NCI-H2107 treated with DMSO at 0.1 percent for 48 hours (cell line): ENCODE results near the gene TFAP2E.
"Not testable (repeated sequence)": the region's sequence is repeated elsewhere in the genome, so short reads cannot be mapped to it uniquely, and the experiment has no call there.

ENCODE experiments used
- DNase-seq: peaks from one replicate; lab custom pipeline; 2025; ENCODE audit not compliant: unreplicated experiment; lab: John Stamatoyannopoulos, UW

Gene TFAP2E

DNA sequence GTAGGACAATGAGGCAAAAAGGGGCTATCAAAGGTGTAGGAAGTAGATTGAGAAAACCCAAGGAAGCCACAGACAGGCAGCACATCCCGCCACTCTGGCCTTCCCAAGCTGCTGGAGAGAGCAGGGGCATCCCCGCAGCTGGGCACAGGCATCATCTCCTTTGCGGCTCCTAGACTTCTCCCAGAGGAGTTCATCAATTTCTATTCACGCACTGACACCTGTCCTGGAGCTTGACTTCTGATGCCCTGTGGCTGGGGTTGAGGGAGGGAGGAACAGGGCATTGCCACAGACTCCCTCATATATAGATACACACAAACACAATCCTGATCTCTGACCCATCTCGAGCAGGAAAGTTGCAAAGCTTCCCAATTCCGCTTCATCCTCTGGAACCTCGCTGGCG, 1.9 kb upstream of the TFAP2E start:
- no peak for DNase-seq

DNA sequence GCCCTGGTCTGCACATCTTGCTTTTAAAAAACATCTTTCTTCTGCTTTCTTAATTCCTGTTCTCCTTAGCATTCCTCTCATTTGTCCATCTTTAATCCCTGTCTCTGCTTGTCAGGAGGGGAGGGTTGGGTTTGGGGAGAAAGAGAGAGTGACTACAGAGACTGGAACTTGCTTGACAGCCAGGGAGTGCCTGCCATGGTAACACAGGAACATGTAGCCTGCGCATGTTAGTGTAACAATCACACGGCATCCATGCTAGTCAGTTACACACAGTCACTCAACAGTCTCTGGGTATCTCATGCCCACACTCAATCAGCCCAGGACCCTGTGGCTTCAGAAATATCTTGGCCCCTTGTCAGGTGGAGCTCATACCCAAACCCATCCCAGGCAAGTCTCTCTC, 818 bp upstream of the TFAP2E start:
- DNase-seq, result no peak

DNA sequence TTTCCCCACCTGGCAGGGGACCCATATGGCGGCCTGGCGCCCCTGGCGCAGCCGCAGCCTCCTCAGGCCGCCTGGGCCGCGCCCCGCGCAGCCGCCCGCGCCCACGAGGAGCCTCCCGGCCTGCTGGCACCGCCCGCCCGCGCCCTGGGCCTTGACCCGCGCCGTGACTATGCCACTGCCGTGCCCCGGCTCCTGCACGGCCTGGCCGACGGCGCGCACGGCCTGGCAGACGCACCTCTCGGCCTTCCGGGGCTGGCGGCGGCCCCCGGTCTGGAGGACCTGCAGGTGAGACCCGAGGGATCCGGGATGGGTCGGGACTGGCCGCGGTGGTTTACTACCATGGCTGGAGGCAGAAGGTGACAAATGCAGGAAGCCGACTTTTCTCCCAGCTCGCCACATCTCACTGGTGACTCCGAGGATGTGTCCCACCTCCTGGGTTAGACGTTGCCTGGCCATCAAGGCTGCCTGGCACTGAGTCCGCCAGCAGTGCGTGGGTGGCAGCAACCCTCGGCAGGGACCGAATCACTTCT, 1.1 kb downstream of the TFAP2E start:
- no peak for DNase-seq

DNA sequence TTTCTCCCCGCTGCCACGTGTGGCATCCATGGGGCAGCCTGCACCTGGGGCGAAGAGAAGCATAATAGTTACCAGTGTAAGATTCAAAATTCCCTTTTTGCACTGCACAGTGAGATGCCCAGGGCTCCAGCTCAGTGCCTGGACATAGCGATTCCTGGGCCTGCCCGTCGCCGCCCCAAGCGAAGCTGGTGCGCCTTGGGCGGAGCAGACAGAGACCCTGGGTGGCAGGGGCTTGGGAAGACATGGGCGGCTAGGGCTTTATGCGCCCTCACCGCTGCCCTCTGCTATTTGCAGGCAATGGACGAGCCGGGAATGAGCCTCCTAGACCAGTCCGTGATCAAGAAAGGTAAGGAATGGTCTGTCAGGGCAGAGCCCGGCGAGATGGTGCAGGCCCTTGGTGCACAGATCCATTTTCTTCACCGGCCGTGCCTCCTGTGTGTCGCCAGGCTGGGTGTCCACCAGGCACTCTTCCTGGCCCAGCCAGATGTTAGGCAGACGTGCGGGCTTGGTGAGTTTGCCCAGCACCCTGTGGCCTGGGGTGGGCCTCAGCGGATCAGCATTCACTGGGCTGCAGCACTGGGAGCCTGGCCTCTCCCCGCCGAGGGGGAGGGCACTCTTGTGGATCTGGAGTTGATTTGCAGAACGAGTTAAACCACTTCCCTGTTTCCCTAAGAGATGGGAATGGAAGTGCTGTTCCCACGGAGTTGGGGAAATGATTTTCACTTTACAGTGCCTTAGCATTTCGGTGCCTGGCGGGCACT, 1.7 kb downstream of the TFAP2E start:
- DNase-seq, result no peak

DNA sequence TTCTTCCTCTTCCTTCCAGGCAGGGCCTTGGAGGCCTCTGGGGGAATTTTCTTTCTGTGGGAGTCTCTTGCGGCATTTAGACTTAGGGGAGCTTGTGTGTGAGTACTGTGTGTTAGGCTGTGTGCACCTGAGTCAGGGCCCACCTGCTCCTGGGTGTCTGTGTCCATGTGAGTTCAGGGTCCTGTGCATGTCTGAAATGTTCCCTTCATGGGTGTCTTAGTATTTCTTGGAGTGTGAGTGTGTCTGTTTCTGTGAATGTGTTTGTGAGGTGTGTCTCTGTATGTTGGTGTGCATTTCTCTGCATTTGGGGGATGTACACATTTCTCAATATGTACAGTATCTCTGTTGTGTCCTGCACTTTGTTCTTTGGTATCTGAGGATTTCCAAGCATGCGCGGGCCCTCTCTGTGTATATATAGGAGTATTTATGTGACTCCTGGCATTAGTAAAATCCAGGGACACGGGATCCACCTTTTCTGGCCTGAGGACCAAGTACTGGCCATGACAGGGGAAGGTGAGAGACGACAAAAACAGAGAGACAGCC, 2.4 kb downstream of the TFAP2E start:
- no peak for DNase-seq

DNA sequence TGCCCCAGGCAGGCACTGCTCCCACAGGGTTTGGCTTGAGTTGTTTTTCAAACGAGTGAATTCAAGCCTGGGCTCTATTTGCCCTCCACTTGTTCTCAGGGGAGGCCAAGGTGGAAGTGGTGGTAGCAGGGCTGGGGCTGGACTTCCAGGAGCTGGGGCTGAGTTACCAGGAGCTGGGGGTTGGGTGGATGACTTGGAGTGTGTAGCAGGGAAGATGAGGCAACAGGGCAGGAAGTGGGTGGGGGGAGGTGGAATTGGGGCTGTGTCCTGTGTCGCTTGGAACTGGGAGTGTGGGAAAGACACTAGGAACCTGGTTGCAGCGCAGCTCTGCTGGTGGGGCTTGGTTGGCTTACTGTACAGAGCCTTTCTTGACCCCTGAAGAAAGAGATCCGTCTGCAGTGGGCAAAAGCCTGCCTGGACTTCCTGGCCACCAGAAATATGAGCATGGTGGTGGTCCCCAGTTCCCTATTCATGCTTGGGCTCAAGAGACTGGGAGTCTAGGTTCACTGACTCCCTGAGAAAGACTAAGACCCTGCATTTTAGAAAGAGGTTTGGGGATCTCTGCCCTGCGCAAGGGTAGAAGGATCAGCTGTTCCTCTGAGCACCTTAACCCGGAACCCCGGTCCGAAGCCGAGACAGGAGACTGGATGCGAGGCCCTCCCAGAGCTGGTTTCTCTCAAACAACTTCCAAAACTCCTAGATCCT, 3.1 kb downstream of the TFAP2E start:
- DNase-seq, result no peak

DNA sequence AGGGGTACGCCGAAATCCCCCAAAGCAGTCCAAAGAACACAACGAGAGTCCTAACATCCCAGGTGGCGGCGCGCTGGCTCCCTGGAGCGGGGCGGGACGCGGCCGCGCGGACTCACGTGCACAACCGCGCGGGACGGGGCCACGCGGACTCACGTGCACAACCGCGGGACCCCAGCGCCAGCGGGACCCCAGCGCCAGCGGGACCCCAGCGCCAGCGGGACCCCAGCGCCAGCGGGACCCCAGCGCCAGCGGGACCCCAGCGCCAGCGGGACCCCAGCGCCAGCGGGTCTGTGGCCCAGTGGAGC, 3.6 kb downstream of the TFAP2E start:
- DNase-seq, result not testable (repeated sequence)

DNA sequence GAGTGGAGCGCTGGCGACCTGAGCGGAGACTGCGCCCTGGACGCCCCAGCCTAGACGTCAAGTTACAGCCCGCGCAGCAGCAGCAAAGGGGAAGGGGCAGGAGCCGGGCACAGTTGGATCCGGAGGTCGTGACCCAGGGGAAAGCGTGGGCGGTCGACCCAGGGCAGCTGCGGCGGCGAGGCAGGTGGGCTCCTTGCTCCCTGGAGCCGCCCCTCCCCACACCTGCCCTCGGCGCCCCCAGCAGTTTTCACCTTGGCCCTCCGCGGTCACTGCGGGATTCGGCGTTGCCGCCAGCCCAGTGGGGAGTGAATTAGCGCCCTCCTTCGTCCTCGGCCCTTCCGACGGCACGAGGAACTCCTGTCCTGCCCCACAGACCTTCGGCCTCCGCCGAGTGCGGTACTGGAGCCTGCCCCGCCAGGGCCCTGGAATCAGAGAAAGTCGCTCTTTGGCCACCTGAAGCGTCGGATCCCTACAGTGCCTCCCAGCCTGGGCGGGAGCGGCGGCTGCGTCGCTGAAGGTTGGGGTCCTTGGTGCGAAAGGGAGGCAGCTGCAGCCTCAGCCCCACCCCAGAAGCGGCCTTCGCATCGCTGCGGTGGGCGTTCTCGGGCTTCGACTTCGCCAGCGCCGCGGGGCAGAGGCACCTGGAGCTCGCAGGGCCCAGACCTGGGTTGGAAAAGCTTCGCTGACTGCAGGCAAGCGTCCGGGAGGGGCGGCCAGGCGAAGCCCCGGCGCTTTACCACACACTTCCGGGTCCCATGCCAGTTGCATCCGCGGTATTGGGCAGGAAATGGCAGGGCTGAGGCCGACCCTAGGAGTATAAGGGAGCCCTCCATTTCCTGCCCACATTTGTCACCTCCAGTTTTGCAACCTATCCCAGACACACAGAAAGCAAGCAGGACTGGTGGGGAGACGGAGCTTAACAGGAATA, 4.2 kb downstream of the TFAP2E start:
- DNase-seq, result no peak

DNA sequence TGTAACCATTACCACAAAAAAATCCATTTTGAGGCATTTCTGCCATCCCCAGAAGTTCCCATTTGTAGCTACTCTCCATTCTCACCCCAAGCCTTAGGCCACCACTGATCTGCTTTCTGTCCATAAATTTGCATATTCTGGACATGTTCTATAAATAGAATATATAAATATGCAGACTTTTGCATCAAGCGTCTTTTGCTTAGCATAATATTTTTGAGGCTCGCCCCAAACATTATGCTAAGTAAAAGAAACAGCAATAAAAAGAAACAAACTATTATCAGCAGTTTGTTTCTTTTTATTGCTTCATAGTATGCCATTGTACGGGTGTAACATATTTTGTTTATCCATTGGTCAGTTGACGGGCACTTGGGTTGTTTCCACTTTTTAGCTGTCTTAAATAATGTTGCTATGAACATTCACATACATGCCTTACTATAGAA, 7.9 kb downstream of the TFAP2E start:
- no peak for DNase-seq

DNA sequence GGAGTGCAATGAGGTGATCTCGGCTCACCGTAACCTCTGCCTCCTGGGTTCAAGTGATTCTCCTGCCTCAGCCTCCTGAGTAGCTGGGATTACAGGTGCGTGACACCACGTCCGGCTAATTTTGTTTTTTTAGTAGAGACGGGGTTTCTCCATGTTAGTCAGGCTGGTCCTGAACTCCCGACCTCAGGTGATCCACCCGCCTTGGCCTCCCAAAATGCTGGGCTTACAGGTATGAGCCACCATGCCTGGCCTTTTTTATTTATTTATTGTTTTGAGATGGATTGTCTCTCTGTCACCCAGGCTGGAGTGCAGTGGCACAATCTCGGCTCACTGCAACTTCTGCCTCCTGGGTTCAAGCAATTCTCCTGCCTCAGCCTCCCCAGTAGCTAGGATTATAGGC, 8.5 kb downstream of the TFAP2E start:
- DNase-seq, result not testable (repeated sequence)

DNA sequence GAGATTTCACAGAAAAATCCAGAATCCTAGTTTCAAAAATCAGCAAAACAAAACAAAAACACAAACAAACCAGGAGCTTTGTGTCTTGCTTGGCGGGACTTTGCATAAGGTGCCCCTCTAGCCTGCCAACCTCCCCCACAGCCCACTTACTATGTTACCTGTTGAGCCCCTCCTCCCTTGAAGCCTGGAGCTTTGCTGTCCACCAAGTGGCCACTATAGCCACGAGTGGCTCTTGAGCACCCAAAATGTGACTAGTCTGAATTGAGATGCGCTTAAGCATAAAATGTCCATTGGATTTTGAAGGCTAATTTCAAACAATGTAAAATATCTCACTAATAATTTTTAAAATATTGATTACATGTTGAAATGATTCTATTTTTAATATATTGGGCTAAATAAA, 12.2 kb downstream of the TFAP2E start:
- DNase-seq, result no peak

DNA sequence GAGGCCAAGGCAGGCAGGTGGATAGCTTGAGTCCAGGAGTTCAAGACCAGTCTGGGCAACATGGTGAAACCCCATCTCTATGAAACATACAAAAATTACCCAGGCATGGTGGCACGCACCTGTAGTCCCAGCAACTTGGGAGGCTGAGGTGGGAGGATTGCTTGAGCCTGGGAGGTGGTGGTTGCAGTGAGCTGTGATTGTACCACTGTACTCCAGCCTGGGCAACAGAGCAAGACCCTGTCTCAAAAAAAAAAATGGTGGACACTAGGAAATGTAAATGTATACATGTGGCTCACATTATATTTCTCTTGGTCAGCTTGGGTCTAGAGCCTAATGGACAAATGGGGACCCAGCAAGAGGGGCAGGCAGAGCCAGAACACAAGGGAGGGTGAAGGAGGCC, 12.7 kb downstream of the TFAP2E start:
- DNase-seq, result not testable (repeated sequence)

DNA sequence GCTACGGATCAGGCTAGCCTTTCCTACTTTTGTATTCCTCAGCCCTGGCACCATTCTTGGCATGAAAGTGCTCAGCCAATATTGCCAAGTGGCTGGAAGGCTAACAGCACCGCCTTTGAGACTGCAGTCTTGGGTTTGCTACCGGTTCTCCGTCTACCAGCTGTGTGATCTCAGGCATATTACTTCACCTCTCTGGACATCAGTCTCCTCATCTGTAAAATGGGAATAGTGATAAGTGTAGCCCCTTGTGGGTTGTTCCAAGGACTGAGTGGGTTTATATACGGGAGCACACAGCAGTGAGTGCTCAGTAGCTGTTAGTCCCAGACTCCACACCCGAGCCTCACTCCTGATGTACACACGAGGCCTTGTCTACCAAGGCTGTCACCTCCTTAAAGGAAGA, 13.7 kb downstream of the TFAP2E start:
- no peak for DNase-seq

DNA sequence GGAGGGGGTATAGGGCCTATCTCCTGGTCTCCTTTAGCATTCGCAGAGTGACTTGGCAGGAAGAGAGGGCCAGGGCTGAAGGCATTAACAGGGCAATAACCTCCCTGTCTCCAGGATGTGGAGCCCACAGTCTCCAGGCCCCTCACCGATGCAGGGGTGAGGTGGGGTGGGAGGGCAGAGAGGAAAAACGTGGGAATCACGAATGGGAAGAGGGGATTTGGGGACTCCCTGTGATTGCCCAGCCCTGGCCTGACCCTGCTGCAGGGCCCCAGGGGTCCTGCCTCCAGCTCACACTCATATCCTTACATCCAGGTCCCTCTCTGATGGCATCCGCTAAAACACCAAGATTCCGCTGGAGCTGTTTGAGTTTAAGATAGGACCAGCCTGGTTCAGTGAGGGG, 14.6 kb downstream of the TFAP2E start:
- no peak for DNase-seq

DNA sequence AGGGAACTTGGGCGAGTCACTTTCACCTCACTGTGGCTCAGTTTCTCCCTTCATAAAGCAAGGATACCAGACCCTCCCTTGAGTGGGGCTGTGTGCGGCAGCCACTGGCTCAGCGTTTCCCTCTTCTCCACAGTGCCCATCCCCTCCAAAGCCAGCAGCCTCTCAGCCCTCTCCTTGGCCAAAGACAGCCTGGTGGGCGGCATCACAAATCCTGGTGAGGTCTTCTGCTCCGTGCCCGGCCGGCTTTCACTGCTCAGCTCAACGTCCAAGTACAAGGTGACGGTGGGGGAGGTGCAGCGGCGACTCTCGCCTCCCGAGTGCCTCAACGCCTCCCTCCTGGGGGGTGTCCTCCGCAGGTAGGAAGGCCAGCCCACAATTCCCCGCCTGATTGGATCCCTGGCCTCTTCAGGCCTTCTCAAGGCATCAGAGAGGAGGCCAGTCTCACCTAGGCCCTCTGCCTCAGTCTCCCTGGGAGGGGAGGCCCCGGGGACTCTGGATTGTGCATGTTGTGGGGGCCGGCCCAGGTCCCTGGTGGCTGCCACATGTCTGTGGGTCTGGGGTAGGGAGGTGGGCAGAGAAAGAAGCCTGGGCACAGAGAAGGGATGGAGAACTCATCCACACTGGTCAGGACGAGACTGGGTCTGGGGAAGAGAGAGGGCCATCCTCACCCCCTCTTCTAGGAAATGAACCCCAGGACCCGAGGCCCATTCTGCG, 15.2 kb downstream of the TFAP2E start:
- no peak for DNase-seq

DNA sequence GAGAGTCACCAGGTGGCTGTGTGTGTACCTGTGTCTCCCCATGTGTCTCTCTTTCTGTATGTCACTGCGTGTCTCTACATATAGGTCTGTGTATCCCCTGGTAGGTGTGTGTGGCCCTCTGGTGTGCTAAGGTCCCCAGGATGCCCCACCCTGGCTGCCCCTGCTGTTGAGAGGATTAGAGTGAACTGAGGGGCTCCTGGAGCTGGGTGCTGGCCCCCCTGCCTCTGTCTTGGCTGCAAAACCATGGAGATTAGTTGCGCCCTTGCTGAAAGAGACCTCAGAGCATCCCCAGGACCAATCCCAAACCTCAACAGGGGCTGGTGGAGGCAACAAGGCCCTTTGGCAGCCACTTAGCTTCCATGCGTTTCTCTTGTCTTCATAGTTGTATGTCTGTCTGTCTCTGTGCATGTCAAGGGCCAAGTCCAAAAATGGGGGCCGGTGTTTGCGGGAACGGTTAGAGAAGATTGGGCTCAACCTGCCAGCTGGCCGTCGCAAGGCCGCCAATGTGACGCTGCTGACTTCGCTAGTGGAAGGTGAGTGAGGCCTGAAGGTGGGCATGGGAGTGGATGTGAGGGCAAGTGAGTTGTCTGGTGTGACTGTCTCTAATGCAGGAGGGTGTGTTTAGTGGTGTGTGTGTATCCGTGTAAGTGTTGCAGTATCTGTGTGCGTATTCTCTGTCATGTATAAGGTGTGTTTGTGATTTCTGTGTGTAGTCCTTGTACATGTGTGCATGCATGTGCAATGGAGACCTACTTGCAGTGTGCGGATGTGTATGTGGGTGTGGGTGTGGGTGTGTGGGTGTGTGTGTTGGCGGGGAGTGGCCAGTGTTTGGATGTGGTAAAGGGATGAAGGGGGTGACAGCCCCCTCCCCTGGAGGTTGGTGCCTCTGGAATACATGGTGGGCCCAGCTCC, 16.7 kb downstream of the TFAP2E start:
- no peak for DNase-seq

DNA sequence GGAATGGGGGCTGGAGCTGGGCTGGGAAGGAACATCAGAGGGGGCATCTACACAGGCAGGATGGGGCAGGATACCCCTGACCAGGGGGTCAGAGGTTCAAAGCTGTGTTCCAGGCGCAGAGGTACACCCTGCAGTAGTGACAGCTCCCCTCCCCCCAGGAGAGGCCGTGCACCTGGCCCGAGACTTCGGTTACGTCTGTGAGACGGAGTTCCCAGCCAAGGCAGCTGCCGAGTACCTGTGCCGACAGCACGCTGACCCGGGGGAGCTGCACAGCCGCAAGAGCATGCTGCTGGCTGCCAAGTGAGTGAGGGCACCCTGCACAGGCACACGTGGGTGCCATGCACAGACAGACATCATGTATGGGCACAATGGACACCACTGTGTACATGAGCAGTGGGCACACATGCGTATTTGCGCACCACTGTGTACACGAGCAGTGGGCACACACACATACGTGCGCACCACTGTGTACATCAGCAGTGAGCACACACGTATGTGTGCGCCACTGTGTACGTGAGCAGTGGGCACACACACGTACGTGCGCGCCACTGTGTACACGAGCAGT, 17.4 kb downstream of the TFAP2E start:
- no peak for DNase-seq

DNA sequence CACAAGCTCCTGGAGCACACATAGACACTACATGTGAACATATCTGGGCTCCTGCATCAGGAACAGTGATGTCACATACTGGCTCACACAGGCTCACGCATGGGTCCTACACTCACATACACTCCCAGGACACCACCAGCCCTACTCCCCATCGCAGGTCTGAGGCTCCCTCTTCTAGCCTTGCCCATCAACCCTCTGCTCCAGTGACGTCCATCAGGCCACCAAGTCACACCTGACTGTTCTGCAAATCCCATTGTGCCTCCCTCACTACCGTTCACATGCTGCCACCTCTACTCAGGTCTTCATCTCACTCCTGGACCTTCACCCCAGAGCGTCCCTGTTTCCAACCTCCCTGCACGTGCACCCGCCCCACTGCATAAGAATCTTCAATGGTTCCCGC, 18.1 kb downstream of the TFAP2E start:
- no peak for DNase-seq
